ENCODE results near the gene RNU2-1.
"Not testable (repeated sequence)": the region's sequence is repeated elsewhere in the genome, so short reads cannot be mapped to it uniquely, and the experiment has no call there.

Gene RNU2-1

GRCh38 chr17:43211480-43212402 is 22.0 kb downstream of the RNU2-1 start, which contains the start of gene TMEM106A:
Gene TMEM106A, plus strand, starts transcription at chr17:43211875. Its CDS starts 1,167 bp downstream, at chr17:43213042.
- no peak within 1 kb of the TSS for H3K4me3 ChIP-seq (IDR thresholded peaks at IDR 0.05; ENCODE audit: insufficient read depth, low read depth, low read length)
- peak within 1 kb of the TSS; percentile 79 for H3K4me2 ChIP-seq
- TF ChIP-seq CTCF (conservative IDR thresholded peaks at IDR 0.05; ENCODE audit: low read depth, low read length) = peak; percentile 34; the same call in 1 of the 2 replicates
- H3K79me2 ChIP-seq (ENCODE audit: insufficient read depth, low read depth) = no peaks in the 10 kb centered on the region
- no peaks in the 10 kb centered on the region for H4K20me1 ChIP-seq (ENCODE audit: insufficient read depth)
- peaks cover 26% of the 10 kb centered on the region for H3K4me1 ChIP-seq (ENCODE audit: low read depth, poor library complexity, severe bottlenecking)
- peak within 1 kb of the TSS; percentile 38; the same call in 1 of the 2 replicates for H3K9ac ChIP-seq
- peak within 1 kb of the TSS; percentile 28; the same call in 1 of the 2 replicates for H3K27ac ChIP-seq
- no peaks in the 10 kb centered on the region for H3K36me3 ChIP-seq (ENCODE audit: insufficient read depth)
- no peaks in the 10 kb centered on the region for H3K27me3 ChIP-seq (ENCODE audit: insufficient read depth, low read depth)
- H2AFZ ChIP-seq (ENCODE audit: low read depth) = peak within 1 kb of the TSS; percentile 82

- no peaks in the 10 kb centered on the region for H3K27me3 ChIP-seq (ENCODE audit: insufficient read depth, low read depth)
- H2AFZ ChIP-seq (ENCODE audit: low read depth) = peak overlapping the region; percentile 82
- H3K4me3 ChIP-seq (IDR thresholded peaks at IDR 0.05; ENCODE audit: insufficient read depth, low read depth, low read length) = no peak overlapping the region
- peak overlapping the region; percentile 79 for H3K4me2 ChIP-seq
- peak overlapping the region; percentile 38; the same call in 1 of the 2 replicates for H3K9ac ChIP-seq
- H4K20me1 ChIP-seq (ENCODE audit: insufficient read depth) = no peaks in the 10 kb centered on the region
- no peaks in the 10 kb centered on the region for H3K79me2 ChIP-seq (ENCODE audit: insufficient read depth, low read depth)
- TF ChIP-seq CTCF (conservative IDR thresholded peaks at IDR 0.05; ENCODE audit: low read depth, low read length) = no peak
- peaks cover 26% of the 10 kb centered on the region for H3K4me1 ChIP-seq (ENCODE audit: low read depth, poor library complexity, severe bottlenecking)
- peak overlapping the region; percentile 21; the same call in 1 of the 2 replicates for H3K27ac ChIP-seq
- H3K36me3 ChIP-seq (ENCODE audit: insufficient read depth) = no peaks in the 10 kb centered on the region
Observed at GRCh38 chr17:43211123-43211479, 22.7 kb downstream of the RNU2-1 start.

- Histone ChIP-seq H3K36me3 (ENCODE audit: insufficient read depth) (no peaks in the 10 kb centered on the region), H3K79me2 (ENCODE audit: insufficient read depth, low read depth) (no peaks in the 10 kb centered on the region), H3K27me3 (ENCODE audit: insufficient read depth, low read depth) (no peaks in the 10 kb centered on the region), H3K4me2 (peak overlapping the region; percentile 79), H3K4me3 (IDR thresholded peaks at IDR 0.05; ENCODE audit: insufficient read depth, low read depth, low read length) (no peak overlapping the region), H2AFZ (ENCODE audit: low read depth) (peak overlapping the region; percentile 82), H4K20me1 (ENCODE audit: insufficient read depth) (no peaks in the 10 kb centered on the region), H3K9ac (peak overlapping the region; percentile 38; the same call in 1 of the 2 replicates), H3K4me1 (ENCODE audit: low read depth, poor library complexity, severe bottlenecking) (peaks cover 26% of the 10 kb centered on the region), H3K27ac (no peak overlapping the region)
- no peak for TF ChIP-seq CTCF (conservative IDR thresholded peaks at IDR 0.05; ENCODE audit: low read depth, low read length)
Observed at GRCh38 chr17:43210576-43210975, 23.2 kb downstream of the RNU2-1 start.

- not testable (repeated sequence) for H3K9ac ChIP-seq; H3K4me1 ChIP-seq (ENCODE audit: low read depth, poor library complexity, severe bottlenecking); H3K36me3 ChIP-seq (ENCODE audit: insufficient read depth); H3K79me2 ChIP-seq (ENCODE audit: insufficient read depth, low read depth); H3K27me3 ChIP-seq (ENCODE audit: insufficient read depth, low read depth); H2AFZ ChIP-seq (ENCODE audit: low read depth); H4K20me1 ChIP-seq (ENCODE audit: insufficient read depth); H3K4me3 ChIP-seq (IDR thresholded peaks at IDR 0.05; ENCODE audit: insufficient read depth, low read depth, low read length); H3K4me2 ChIP-seq; H3K27ac ChIP-seq
Observed at GRCh38 chr17:43203013-43203412, 30.8 kb downstream of the RNU2-1 start.

GRCh38 chr17:43200127-43200526 is 33.6 kb downstream of the RNU2-1 start:
- Histone ChIP-seq H3K4me2 (no peak overlapping the region), H3K36me3 (ENCODE audit: insufficient read depth) (no peaks in the 10 kb centered on the region), H3K27ac (no peak overlapping the region), H3K4me1 (ENCODE audit: low read depth, poor library complexity, severe bottlenecking) (no peaks in the 10 kb centered on the region), H3K79me2 (ENCODE audit: insufficient read depth, low read depth) (no peaks in the 10 kb centered on the region), H2AFZ (ENCODE audit: low read depth) (no peak overlapping the region), H3K4me3 (IDR thresholded peaks at IDR 0.05; ENCODE audit: insufficient read depth, low read depth, low read length) (no peak overlapping the region), H3K27me3 (ENCODE audit: insufficient read depth, low read depth) (no peaks in the 10 kb centered on the region), H4K20me1 (ENCODE audit: insufficient read depth) (no peaks in the 10 kb centered on the region), H3K9ac (no peak overlapping the region)
- TF ChIP-seq CTCF (conservative IDR thresholded peaks at IDR 0.05; ENCODE audit: low read depth, low read length) = no peak
